ENCODE data around the gene NEO1.

- TF ChIP-seq CREB5 (CRISPR knock-in tag; IDR thresholded peaks at IDR 0.05; ENCODE audit: low read depth) (no peak), PPARA (CRISPR knock-in tag; IDR thresholded peaks at IDR 0.05; ENCODE audit: borderline replicate concordance) (no peak), TOX (CRISPR knock-in tag; IDR thresholded peaks at IDR 0.05; ENCODE audit: borderline replicate concordance) (no peak)
Measured at GRCh38 chr15:73165435-73165834, 113.2 kb downstream of the NEO1 start.
